CD14-positive monocyte (primary cell): ENCODE measurements around the gene CELF5. TPM values are rescaled to one million over a fixed set of nuclear protein-coding genes. Genes with fewer than 3 reads are reported as not detected.
A peak's percentile ranks its signal among the peaks of the same experiment; 100 is the strongest.

Experiments
- DNase-seq, 3 donors: peaks; one replicate each; pipeline ENCODE4 v3.0.0-alpha.2; 2011 to 2022
- H2AFZ ChIP-seq: 2 replicates; pipeline ENCODE4 v1.6.0; 2012; ENCODE audit warnings: mild to moderate bottlenecking, low read depth, low read length, inconsistent platforms; ENCODE audit not compliant: insufficient read depth, poor library complexity, severe bottlenecking
- H3K27ac ChIP-seq, 2 donors: 1 replicate in 1 of 2; 2 replicates in 1 of 2; pipeline ENCODE4 v1.5.1; 2012 to 2013; ENCODE audit warnings: low read length in 2 of 2, control low read depth in 1 of 2, inconsistent platforms in 1 of 2, low read depth in 1 of 2, mild to moderate bottlenecking in 1 of 2
- H3K27me3 ChIP-seq, 2 donors: one replicate each; pipeline versions ENCODE4 v1.6.0 to v1.6.1; 2011 to 2013; ENCODE audit warnings: low read length in 2 of 2; ENCODE audit not compliant: control insufficient read depth in 2 of 2, insufficient read depth in 2 of 2
- H3K36me3 ChIP-seq, 2 donors: replicated peaks in 1 of 2; 1 replicate in 1 of 2; 2 replicates in 1 of 2; pipeline versions ENCODE4 v1.5.1 to v1.6.1; 2012 to 2013; ENCODE audit warnings: low read length in 2 of 2, control low read depth in 1 of 2, inconsistent platforms in 1 of 2, mild to moderate bottlenecking in 1 of 2; ENCODE audit not compliant: insufficient read depth in 2 of 2, control insufficient read depth in 1 of 2
- H3K4me1 ChIP-seq, 2 donors: 1 replicate in 1 of 2; 2 replicates in 1 of 2; pipeline versions ENCODE4 v1.5.1 to v1.6.1; 2012 to 2013; ENCODE audit warnings: low read length in 2 of 2, control low read depth in 1 of 2, inconsistent platforms in 1 of 2, mild to moderate bottlenecking in 1 of 2, moderate library complexity in 1 of 2; ENCODE audit not compliant: insufficient read depth in 2 of 2, control insufficient read depth in 1 of 2
- H3K4me2 ChIP-seq: replicated peaks from 2 replicates; pipeline ENCODE3; 2012; ENCODE audit warnings: low read length, moderate library complexity, mild to moderate bottlenecking; ENCODE audit not compliant: poor library complexity, severe bottlenecking; ENCODE audit errors: extremely low read depth
- H3K4me3 ChIP-seq, 3 experiments: fragments of 200-600 bp in 1 of 3; sonication (generic) in 1 of 3; replicated peaks in 1 of 3; 1 replicate in 2 of 3; 2 replicates in 1 of 3; pipeline ENCODE4 v1.5.1; 2011 to 2013; ENCODE audit warnings: low read length in 3 of 3, mild to moderate bottlenecking in 3 of 3, control low read depth in 2 of 3, low read depth in 2 of 3, inconsistent platforms in 1 of 3, moderate library complexity in 1 of 3
- H3K79me2 ChIP-seq: 2 replicates; pipeline ENCODE4 v1.6.0; 2012; ENCODE audit warnings: mild to moderate bottlenecking, control low read depth, inconsistent platforms, low read length, moderate library complexity; ENCODE audit not compliant: insufficient read depth
- H3K9ac ChIP-seq: 2 replicates; pipeline ENCODE4 v1.6.0; 2017; ENCODE audit warnings: low read length, mild to moderate bottlenecking; ENCODE audit not compliant: insufficient read depth, poor library complexity, severe bottlenecking
- H3K9me3 ChIP-seq, 2 donors: replicated peaks in 1 of 2; 1 replicate in 1 of 2; 2 replicates in 1 of 2; pipeline versions ENCODE4 v1.5.1 to v1.6.1; 2012 to 2013; ENCODE audit warnings: low read length in 2 of 2, control low read depth in 1 of 2; ENCODE audit not compliant: control insufficient read depth in 1 of 2, insufficient read depth in 1 of 2
- H4K20me1 ChIP-seq: 2 replicates; pipeline ENCODE4 v1.6.0; 2012; ENCODE audit warnings: mild to moderate bottlenecking, low read length, control low read depth, moderate library complexity; ENCODE audit not compliant: insufficient read depth
- H3K27ac Mint-ChIP-seq, 7 donors: one replicate each; pipeline ENCODE4 v1.8.0; 2020; ENCODE audit warnings: mild to moderate bottlenecking in 7 of 7, mixed read lengths in 7 of 7, moderate library complexity in 6 of 7, inconsistent platforms in 2 of 7
- H3K27me3 Mint-ChIP-seq, 3 donors: one replicate each; pipeline ENCODE4 v1.8.0; 2021 to 2022; ENCODE audit warnings: low read depth in 3 of 3, mild to moderate bottlenecking in 3 of 3, mixed read lengths in 3 of 3, moderate library complexity in 3 of 3, inconsistent platforms in 1 of 3
- H3K36me3 Mint-ChIP-seq, 2 donors: one replicate each; pipeline ENCODE4 v1.8.0; 2020; ENCODE audit warnings: mixed read lengths in 2 of 2, inconsistent platforms in 1 of 2, mild to moderate bottlenecking in 1 of 2
- H3K4me1 Mint-ChIP-seq: one replicate; pipeline ENCODE4 v1.8.0; 2020; ENCODE audit warnings: mild to moderate bottlenecking, mixed read lengths
- H3K4me3 Mint-ChIP-seq, 2 donors: one replicate each; pipeline ENCODE4 v1.8.0; 2020; ENCODE audit warnings: mild to moderate bottlenecking in 2 of 2, mixed read lengths in 2 of 2, moderate library complexity in 1 of 2
- H3K9me3 Mint-ChIP-seq, 7 donors: one replicate each; pipeline ENCODE4 v1.8.0; 2020 to 2022; ENCODE audit warnings: mixed read lengths in 7 of 7, mild to moderate bottlenecking in 6 of 7, moderate library complexity in 6 of 7, inconsistent platforms in 2 of 7
- WGBS: methylation state at CpG from one replicate; pipeline ENCODE4 v1.1.5; 2013; ENCODE audit warnings: missing lambda C conversion rate; ENCODE audit not compliant: insufficient coverage; 5-methylcytosine and 5-hydroxymethylcytosine counted together
- intact Hi-C, 2 donors: fragments of 100-400 bp; cut with micrococcal nuclease; formaldehyde crosslinking; loops; one replicate each; pipeline versions ENCODE4 v1.15.0 to v1.15.1; 2023
- polyA plus RNA-seq, 3 donors: library from polyadenylated mRNA; depleted of rRNA in 1 of 3; unstranded in 2 of 3; stranded (reverse) in 1 of 3; fragments of 300-500 nt in 2 of 3; fragments of >200 nt in 1 of 3; fragmentation: Illumina TruSeq in 2 of 3; gene quantifications; 1 replicate in 2 of 3; 2 replicates in 1 of 3; pipeline ENCODE4 v1.2.3, GENCODE V29; 2012 to 2021
- TF ChIP-seq, protein P1 (sequence below): fragments of 200-600 bp; IDR thresholded peaks from one replicate; pipeline ENCODE4 v1.8.0; 2022; ENCODE audit warnings: antibody characterized with exemption, mild to moderate bottlenecking

Gene CELF5
- polyA plus RNA-seq, 3 donors, result not detected

DNA sequence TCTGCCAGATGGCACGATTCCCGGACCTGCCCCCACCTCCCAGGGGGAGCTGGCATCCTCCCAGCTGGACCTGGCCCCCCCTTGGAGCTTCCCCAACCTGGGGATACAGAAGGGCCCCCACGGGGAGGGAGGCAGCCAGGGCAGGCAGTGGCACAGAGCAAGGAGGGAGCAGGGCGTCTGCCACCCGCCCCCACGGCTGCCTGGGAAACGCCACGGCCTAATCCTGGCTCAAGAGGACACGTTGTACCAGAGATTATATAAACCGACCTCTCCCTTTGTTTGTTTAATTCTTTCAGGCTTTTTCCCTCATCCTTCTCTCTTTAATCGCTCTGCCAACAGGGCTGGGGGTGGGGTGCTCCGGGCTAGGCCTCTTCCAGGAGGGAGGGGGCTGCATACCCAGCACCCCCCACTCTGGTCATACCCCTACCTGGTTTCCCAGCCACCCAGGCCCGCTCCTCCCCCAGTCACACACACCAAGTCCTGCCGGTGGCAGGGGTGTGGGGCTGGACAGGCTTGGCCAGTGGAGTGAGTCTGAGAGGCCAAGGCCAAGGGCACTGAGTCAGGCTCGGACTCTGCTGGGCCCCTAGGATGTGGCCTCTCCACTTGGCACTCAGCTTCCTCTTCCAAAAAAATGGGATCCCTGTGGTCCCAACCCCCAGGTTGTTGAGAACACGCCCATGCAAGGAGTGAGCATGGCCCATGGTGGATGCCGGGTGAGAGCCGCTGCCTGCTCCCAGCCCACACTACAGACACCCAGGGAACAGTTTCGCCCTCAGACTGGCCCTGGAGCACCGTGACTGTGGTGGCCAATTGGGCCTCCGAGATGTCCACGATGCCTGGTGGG is 112.4 kb downstream of the CELF5 start:
- DNase-seq, result no peak
- Mint-ChIP-seq H3K9me3 (peaks cover 0 to 12% (median 6%) of the 10 kb centered on the region in 7 donors), H3K36me3 (no peaks in the 10 kb centered on the region), H3K4me1 (peaks cover 9% of the 10 kb centered on the region), H3K27ac (peak overlapping the region in 1 of 7 donors; percentile 40), H3K27me3 (peaks cover 0 to 8% (median 4%) of the 10 kb centered on the region in 3 donors), H3K4me3 (no peak overlapping the region)
- Histone ChIP-seq H4K20me1 (no peaks in the 10 kb centered on the region), H3K79me2 (no peaks in the 10 kb centered on the region), H3K4me3 (no peak overlapping the region), H3K4me1 (peaks cover 7 to 8% of the 10 kb centered on the region in 2 donors), H2AFZ (no peak overlapping the region), H3K27me3 (no peaks in the 10 kb centered on the region), H3K36me3 (no peaks in the 10 kb centered on the region), H3K9me3 (peaks cover 0 to 8% of the 10 kb centered on the region in 2 donors), H3K27ac (no peak overlapping the region), H3K9ac (no peak overlapping the region), H3K4me2 (no peak overlapping the region)
- WGBS, result 66% methylated on average over 14 of the region's 22 CpGs
- TF ChIP-seq, protein P1, sequence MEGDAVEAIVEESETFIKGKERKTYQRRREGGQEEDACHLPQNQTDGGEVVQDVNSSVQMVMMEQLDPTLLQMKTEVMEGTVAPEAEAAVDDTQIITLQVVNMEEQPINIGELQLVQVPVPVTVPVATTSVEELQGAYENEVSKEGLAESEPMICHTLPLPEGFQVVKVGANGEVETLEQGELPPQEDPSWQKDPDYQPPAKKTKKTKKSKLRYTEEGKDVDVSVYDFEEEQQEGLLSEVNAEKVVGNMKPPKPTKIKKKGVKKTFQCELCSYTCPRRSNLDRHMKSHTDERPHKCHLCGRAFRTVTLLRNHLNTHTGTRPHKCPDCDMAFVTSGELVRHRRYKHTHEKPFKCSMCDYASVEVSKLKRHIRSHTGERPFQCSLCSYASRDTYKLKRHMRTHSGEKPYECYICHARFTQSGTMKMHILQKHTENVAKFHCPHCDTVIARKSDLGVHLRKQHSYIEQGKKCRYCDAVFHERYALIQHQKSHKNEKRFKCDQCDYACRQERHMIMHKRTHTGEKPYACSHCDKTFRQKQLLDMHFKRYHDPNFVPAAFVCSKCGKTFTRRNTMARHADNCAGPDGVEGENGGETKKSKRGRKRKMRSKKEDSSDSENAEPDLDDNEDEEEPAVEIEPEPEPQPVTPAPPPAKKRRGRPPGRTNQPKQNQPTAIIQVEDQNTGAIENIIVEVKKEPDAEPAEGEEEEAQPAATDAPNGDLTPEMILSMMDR, result no peak
- intact Hi-C loops, result no loop called here

DNA sequence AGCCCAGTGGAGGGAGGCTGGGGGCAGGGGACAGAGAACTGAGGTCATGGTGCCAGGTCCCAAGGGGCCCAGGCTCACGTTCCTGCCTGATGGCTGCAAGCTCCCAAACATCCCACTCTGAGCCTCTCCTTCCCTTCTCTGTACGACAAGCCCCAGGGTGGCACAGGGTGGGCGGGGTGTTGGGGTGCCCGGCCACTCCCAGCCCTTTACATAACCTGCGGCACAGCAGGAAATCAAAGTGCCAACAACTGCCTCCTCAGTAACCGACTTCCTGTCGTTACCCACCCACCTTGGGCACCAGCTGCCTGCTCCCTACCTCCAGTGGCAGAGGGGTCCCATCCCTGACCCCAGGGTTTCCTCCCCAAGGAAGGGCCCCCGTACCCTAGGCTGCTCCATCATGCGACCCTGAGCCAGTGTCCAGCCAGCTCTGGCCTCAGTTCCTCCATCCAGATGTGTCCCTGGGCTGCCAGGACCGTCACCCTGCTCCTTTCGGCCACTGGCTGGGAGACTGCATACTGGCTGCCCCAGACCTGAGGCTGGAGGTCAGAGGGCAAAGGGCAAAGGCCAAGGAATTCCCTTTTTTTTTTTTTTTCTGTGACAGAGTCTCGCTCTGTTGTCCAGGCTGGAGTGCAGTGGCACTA is 114.2 kb downstream of the CELF5 start:
- Mint-ChIP-seq H3K27ac (peak overlapping the region in 2 of 7 donors; percentile 19 to 75), H3K4me3 (peak overlapping the region; percentile 58 to 78), H3K9me3 (peaks cover 0 to 2% (median 0%) of the 10 kb centered on the region in 7 donors), H3K4me1 (peaks cover 15% of the 10 kb centered on the region), H3K36me3 (no peaks in the 10 kb centered on the region), H3K27me3 (peaks cover 0 to 6% (median 4%) of the 10 kb centered on the region in 3 donors)
- peak overlapping the region; percentile 49 for H3K4me2 ChIP-seq
- H3K9me3 ChIP-seq, result no peaks in the 10 kb centered on the region
- 4% methylated on average over 10 of the region's 12 CpGs for WGBS
- no peak overlapping the region for H3K27ac ChIP-seq
- H3K36me3 ChIP-seq, result no peaks in the 10 kb centered on the region
- TF ChIP-seq, protein P1, result no peak
- no peak for DNase-seq
- peak overlapping the region; percentile 27 for H3K9ac ChIP-seq
- H3K27me3 ChIP-seq, result no peaks in the 10 kb centered on the region
- H3K4me1 ChIP-seq, result peaks cover 16 to 17% of the 10 kb centered on the region in 2 donors
- no peaks in the 10 kb centered on the region for H3K79me2 ChIP-seq
- no peak overlapping the region for H3K4me3 ChIP-seq
- intact Hi-C loops, result no loop called here
- H2AFZ ChIP-seq, result peak overlapping the region; percentile 74
- H4K20me1 ChIP-seq, result no peaks in the 10 kb centered on the region
